HT1080 (cell line): Measurements from ENCODE around the gene BATF2. TPM values are rescaled to one million over a fixed set of nuclear protein-coding genes. Genes with fewer than 3 reads are reported as not detected.
"Not testable (repeated sequence)": the region's sequence is repeated elsewhere in the genome, so short reads cannot be mapped to it uniquely, and the experiment has no call there.

Experiments used
- DNase-seq: peaks from one replicate; pipeline ENCODE4 v3.0.0-alpha.2; 2015; ENCODE audit warnings: low read depth
- total RNA-seq: library from RNA; depleted of rRNA; stranded (reverse); fragments of >200 nt; shearing (Covaris generic); gene quantifications from 2 replicates; pipeline ENCODE4 v1.2.3, GENCODE V29; 2014

BATF2 gene
- total RNA-seq, 1 experiment from 2014 or later: 1.6 TPM

DNA sequence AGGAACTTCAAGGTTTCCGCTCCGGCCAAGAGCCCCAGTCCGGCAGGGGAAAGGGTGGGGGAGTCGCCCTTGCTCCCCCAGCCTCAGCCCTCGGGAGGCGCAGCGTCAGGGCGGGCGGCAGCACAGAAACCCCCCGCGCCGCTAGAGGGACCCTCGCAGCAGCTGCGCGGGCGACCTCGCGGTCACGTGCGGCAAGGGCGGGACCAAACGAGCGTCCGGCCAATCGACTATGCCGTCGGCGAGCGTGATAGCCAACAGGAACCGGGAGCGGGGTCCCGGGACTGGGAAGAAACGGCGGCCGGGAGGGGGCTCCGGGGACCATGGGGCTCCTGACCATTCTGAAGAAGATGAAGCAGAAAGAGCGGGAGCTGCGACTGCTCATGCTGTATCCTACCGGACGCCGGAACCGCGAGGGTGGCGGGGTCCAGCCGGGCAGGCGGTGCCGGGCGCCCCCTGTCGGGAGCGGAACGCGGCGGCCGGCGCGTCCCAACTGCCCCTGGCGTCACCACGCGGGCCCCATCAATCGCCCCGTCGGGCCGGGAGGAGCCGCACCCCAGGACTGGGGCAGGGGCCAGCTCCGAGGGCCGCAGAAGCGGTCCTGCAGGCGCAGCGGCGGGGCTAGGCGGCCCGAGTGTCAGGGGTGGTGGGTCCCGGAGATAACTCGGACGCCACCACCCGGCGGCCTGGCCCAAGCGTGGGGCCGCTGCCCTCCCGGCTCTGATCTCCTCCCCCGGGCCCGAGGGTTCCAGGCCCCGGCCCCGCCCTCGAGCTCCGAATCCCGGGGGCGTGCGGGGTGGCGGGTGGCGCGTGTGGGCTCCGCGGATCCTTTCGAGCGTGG lies 17.3 kb upstream of the BATF2 start, which contains the start of gene ARL2:
TSS of gene ARL2 (plus strand) at position 273 of the 838 bp plus-strand sequence. CDS start at position 321, 48 bp downstream.
- DNase-seq: peak; percentile 93

GRCh38 chr11:65013130-65013887 lies 16.5 kb upstream of the BATF2 start:
- DNase-seq: peak; percentile 87

DNA sequence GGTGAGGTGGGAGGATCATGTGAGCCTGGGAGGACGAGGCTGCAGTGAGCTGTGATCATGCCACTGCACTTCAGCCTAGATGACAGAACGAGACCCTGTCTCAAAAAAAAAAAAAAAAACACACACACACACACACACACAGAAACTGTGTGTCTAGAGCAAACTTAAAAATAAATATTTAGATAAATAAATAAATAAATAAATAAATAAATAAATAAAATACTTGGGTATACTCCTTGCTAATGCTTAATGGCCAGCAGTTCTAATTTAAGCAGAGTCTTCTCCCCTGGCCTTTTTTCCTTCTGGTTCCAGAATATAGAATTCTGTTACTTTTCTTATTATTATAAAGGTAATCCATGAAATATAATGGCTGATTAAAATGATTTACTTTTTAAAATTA lies 12.1 kb upstream of the BATF2 start:
- no peak for DNase-seq

DNA sequence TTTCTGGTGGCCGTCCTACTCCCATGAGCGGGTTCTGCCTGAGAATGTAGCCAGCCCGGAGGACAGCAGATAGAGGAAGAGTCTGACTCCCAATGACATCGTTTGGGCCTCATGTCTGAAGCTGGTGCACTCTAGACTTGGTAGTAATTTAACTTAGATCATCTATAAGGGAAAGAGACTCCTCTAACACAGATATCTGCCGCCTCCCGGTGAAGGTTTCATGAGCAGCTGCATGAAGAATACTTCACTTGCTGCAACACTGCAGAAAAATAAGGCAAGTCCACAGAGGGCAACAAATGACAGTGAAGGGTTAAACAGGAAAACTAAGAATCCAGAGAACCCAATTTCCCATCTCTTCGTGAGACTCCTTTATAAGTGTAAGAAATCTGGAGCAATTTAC lies 11.2 kb upstream of the BATF2 start:
- no peak for DNase-seq

- DNase-seq: not testable (repeated sequence)
Measured at GRCh38 chr11:65003968-65004367, 7.2 kb upstream of the BATF2 start.

DNA sequence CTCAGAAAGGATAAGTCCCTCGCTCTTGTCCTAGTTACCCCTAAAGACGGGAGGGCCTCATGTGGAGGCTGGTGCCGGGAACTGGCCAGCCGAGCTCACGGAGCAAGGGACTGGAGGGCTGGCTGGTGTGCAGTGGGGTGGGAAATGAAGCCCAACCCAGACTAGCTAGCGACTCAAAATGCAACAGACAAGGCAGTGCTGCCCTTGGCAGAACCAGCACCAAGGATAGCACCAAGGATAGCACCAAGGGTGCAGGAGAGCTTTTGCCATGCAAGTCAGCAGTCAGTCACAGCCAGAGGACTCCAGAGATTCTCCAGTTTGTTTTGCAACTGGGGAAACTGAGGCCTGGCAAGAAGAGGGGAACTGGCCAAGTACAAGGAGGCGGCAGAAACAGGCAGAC lies 6.5 kb upstream of the BATF2 start:
- DNase-seq: no peak

- DNase-seq: no peak
Measured at GRCh38 chr11:65002706-65003105, 5.9 kb upstream of the BATF2 start.

GRCh38 chr11:64999478-64999877 lies 2.7 kb upstream of the BATF2 start:
- DNase-seq: no peak

GRCh38 chr11:64998690-64999431 lies 2.1 kb upstream of the BATF2 start:
- no peak for DNase-seq

GRCh38 chr11:64998141-64998540 lies 1.4 kb upstream of the BATF2 start:
- no peak for DNase-seq

DNA sequence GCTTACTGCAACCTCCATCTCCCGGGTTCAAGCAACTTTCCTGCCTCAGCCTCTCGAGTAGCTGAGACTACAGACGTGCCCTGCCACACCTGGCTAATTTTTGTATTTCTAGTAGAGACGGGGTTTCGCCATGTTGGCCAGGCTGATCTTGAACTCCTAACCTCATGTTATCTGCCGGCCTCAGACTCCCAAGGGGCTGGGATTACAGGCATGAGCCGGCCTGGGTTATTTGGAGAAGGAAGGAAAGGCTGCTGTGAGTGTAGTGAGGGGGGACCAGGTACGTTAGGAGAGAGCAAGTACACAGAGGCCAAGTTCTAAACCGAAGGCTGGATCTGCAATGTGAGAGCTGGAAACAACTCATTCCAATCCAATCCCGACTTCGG lies 453 bp downstream of the BATF2 start:
- no peak for DNase-seq

DNA sequence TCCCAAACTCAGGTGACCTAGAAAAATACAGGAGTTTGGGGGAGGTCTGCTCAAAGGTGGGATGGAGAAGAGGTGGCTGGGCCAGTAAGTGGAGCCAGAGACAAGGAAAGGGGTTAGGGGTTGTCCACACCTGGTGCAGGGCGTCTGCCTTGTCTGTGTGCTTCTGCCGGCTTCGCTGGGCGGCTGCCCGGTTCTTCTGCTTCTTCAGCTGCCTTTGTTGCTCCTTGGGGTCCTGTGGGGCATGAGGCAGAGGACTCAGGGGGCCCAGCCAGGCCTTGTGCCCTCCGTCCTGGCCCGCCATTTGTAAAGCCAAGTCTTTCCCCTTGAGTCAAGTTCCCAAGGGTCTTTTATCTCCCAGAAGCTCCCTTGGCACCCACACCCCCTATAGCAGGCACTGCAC lies 2.5 kb downstream of the BATF2 start:
- no peak for DNase-seq

- peak; percentile 39 for DNase-seq
Measured at GRCh38 chr11:64990222-64990923, 6.4 kb downstream of the BATF2 start.

DNA sequence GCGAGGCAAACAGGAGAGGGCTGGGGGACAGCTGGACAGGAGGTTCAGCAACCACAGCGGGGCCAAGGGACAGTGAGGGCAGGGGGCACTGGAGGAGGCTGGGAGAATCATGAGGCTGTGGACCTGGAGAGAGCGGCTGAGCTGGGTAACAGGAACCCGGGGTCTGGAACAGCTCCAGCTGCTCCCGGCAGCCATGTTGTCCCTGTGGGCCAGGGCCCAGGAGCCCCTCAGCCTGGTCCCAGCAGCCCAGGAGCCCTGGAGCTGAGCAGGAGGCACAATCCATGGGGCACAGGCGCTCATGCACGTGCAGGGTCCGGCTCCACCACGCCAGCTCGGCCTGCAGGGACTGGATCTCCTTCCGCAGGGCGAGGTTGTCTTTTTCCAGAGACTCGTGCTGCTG lies 7.4 kb downstream of the BATF2 start:
- DNase-seq: no peak

DNA sequence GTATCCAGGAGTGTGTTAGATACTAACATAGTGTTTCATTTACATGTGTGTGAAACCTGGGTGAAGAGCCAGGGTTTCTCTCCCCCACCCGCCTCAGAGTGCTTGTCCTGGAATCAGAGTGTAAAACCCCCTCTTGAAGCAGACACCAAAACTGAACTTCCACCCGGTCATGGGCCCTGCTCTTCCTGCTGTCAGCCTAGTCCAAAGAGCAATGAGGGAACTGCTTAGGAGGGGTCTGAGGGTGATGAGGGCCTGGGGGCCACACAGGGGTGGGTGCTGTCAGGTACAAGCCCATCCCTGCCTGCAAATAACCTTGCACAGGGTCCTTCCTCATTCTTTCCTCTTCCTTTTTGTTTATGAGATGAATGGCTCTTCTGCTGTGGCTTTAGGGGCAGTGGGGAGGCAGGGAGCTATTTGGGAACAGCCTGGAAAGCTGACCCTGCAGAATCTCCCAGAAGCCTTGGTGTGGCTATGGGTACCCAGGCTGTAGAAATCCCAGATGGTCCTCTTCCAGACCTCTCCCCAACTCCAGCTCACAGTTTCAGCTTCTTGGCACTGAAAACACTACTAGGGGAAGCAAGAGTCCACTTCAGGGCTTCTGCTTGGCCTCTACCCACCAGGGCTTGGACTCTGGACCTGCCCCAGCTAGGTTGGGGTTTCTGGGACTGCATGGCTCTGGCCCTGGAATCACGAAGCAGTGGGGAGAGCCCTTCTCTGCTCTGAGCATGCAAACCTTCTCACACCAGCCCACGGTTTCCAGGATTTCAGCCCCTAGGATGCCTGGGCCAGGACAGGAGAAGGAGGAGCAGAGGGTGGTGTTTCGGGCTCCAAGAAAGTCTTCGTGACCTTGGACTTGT lies 8.5 kb downstream of the BATF2 start:
- DNase-seq: no peak

GRCh38 chr11:64983339-64983738 lies 13.4 kb downstream of the BATF2 start:
- DNase-seq: not testable (repeated sequence)

- no peak for DNase-seq
Measured at GRCh38 chr11:64976651-64977050, 20.1 kb downstream of the BATF2 start.

GRCh38 chr11:64974124-64974523 lies 22.6 kb downstream of the BATF2 start:
- DNase-seq: no peak

DNA sequence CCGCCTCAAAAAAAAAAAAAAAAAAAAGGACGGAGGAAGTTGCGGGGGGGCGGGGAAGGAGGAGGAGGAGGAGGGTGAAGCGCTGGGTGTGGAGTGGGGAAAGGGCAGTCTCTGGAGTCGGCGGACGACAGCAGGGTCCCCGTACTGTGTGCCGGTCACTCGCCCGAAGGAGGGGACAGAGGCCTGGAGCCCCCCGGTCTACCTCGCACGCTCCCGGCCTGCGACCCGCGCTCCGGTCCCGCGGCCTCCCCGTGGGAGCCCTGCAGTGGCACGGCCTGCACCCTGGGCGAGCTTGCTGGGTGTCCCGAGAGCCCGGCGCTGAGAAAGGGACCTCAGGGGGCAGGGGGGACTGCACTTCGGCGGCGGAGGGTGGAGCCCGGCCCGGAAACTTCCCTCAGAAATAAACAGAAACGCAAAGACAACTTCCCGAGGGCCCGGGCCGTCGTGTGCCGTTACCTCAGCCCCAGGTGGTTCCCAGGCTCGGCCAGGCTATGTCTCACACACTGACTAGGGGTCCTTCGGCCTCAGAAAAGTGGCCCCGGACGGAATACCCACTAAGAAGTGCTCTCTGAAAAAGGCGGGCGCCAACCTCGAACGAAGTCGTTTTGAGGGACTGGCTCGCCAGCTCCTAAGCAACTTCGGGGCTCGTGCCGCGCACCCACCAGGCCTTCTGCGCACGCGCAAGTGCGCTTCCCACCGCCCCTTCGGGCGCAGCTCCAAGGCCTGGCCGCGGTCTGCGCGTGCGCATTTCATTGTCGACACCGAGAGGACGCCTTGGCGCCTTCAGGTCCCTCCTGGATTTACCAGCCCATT lies 25.1 kb downstream of the BATF2 start, which contains the start of gene MAJIN:
TSS of gene MAJIN (minus strand) at position 688 of the 813 bp plus-strand sequence. CDS start 12,703 bp downstream, outside the sequence.
- DNase-seq: no peak
